ENCODE data around the gene TCF7. TPM values are rescaled to one million over a fixed set of nuclear protein-coding genes. Genes with fewer than 3 reads are reported as not detected.

The TCF7 gene
- total RNA-seq, 5 donors from 2014 or later (not counting 1 experiment from before 2014, with no cell fraction given), result 503 to 749 (median 693) TPM

- peak overlapping the region; percentile 72 for H3K27ac ChIP-seq (ENCODE audit: low read length)
- no peak for DNase-seq
- Mint-ChIP-seq H3K4me1 (peaks cover 36 to 74% (median 72%) of the 10 kb centered on the region in 3 donors), H3K27ac (peak overlapping the region; percentile 92 to 97), H3K36me3 (peaks cover 64% of the 10 kb centered on the region), H3K4me3 (peak overlapping the region; percentile 88 to 99 (median 92)), H3K9me3 (no peaks in the 10 kb centered on the region), H3K27me3 (no peaks in the 10 kb centered on the region)
- H3K9me3 ChIP-seq, result no peaks in the 10 kb centered on the region
- WGBS (ENCODE audit: insufficient coverage), result 25% methylated on average over 1 of the region's 4 CpGs
- peaks cover 0 to 4% of the 10 kb centered on the region in 2 experiments for H3K27me3 ChIP-seq (replicated peaks in 1 of 2; ENCODE audit: control insufficient read depth in 2 of 2, extremely low read depth in 1 of 2, insufficient read depth in 2 of 2, low read length in 1 of 2)
- H3K4me1 ChIP-seq (ENCODE audit: control insufficient read depth in 1 of 2, extremely low read depth in 1 of 2, insufficient read depth in 2 of 2, low read length in 2 of 2), result peaks cover 13 to 76% of the 10 kb centered on the region in 2 experiments
- H3K36me3 ChIP-seq (ENCODE audit: control insufficient read depth in 2 of 2, extremely low read depth in 1 of 2, insufficient read depth in 1 of 2, low read length in 1 of 2), result peaks cover 31 to 70% of the 10 kb centered on the region in 2 donors
- CTCF ChIA-PET, result interaction anchor here (0.5 to 2.6 kb wide), 12 partner anchors 9 to 135 kb away, joined by 3 to 12 read pairs (median 4); no protein-coding TSS in a partner anchor
- POLR2A ChIA-PET, result interaction anchor here (0.6 to 1.8 kb wide), 7 partner anchors 11 to 22 kb away, joined by 3 to 9 read pairs (median 3); no protein-coding TSS in a partner anchor
- H3K4me3 ChIP-seq (ENCODE audit: control insufficient read depth in 1 of 2, extremely low read depth in 1 of 2, low read length in 1 of 2), result peak overlapping the region; percentile 91 to 93
- no peak for ATAC-seq (replicated peaks in 1 of 4)
Measured at GRCh38 chr5:134118212-134118835, 3.8 kb downstream of the TCF7 start.

- POLR2A ChIA-PET, result interaction anchor here (1.0 to 1.8 kb wide), 2 partner anchors 10 to 20 kb away, joined by 4 to 9 read pairs; no protein-coding TSS in a partner anchor
- H3K9me3 ChIP-seq, result no peaks in the 10 kb centered on the region
- peaks cover 45 to 79% (median 76%) of the 10 kb centered on the region in 3 donors for H3K4me1 Mint-ChIP-seq
- no peaks in the 10 kb centered on the region for H3K9me3 Mint-ChIP-seq
- H3K4me1 ChIP-seq (ENCODE audit: control insufficient read depth in 1 of 2, extremely low read depth in 1 of 2, insufficient read depth in 2 of 2, low read length in 2 of 2), result peaks cover 26 to 81% of the 10 kb centered on the region in 2 experiments
- peak overlapping the region; percentile 92 to 97 for H3K27ac Mint-ChIP-seq
- H3K4me3 ChIP-seq (ENCODE audit: control insufficient read depth in 1 of 2, extremely low read depth in 1 of 2, low read length in 1 of 2), result peak overlapping the region; percentile 91 to 93
- H3K27me3 Mint-ChIP-seq, result no peaks in the 10 kb centered on the region
- H3K27ac ChIP-seq (ENCODE audit: low read length), result peak overlapping the region; percentile 62
- H3K36me3 Mint-ChIP-seq, result peaks cover 69% of the 10 kb centered on the region
- ATAC-seq (replicated peaks in 1 of 4), result no peak
- CTCF ChIA-PET, result interaction anchor here in 1 of 2 donors (0.6 to 2.6 kb wide), 6 partner anchors 19 to 90 kb away, joined by 3 to 12 read pairs (median 3); no protein-coding TSS in a partner anchor
- H3K27me3 ChIP-seq (replicated peaks in 1 of 2; ENCODE audit: control insufficient read depth in 2 of 2, extremely low read depth in 1 of 2, insufficient read depth in 2 of 2, low read length in 1 of 2), result no peaks in the 10 kb centered on the region
- peak in 1 of 35 experiments; percentile 52 for DNase-seq
- 9% methylated on average over 12 of the region's 12 CpGs for WGBS (ENCODE audit: insufficient coverage)
- peak overlapping the region; percentile 88 to 99 (median 92) for H3K4me3 Mint-ChIP-seq
- H3K36me3 ChIP-seq (ENCODE audit: control insufficient read depth in 2 of 2, extremely low read depth in 1 of 2, insufficient read depth in 1 of 2, low read length in 1 of 2), result peaks cover 40 to 84% of the 10 kb centered on the region in 2 donors
Measured at GRCh38 chr5:134119720-134120119, 5.2 kb downstream of the TCF7 start.

GRCh38 chr5:134120386-134121138 lies 6.1 kb downstream of the TCF7 start:
- Mint-ChIP-seq H3K4me3 (peak overlapping the region; percentile 88 to 99 (median 92)), H3K27ac (peak overlapping the region; percentile 92 to 97), H3K36me3 (peaks cover 69% of the 10 kb centered on the region), H3K27me3 (no peaks in the 10 kb centered on the region), H3K4me1 (peaks cover 53 to 87% (median 83%) of the 10 kb centered on the region in 3 donors), H3K9me3 (no peaks in the 10 kb centered on the region)
- Histone ChIP-seq H3K27me3 (replicated peaks in 1 of 2; ENCODE audit: control insufficient read depth in 2 of 2, extremely low read depth in 1 of 2, insufficient read depth in 2 of 2, low read length in 1 of 2) (no peaks in the 10 kb centered on the region), H3K4me3 (ENCODE audit: control insufficient read depth in 1 of 2, extremely low read depth in 1 of 2, low read length in 1 of 2) (peak overlapping the region; percentile 91 to 93), H3K36me3 (ENCODE audit: control insufficient read depth in 2 of 2, extremely low read depth in 1 of 2, insufficient read depth in 1 of 2, low read length in 1 of 2) (peaks cover 40 to 91% of the 10 kb centered on the region in 2 donors), H3K4me1 (ENCODE audit: control insufficient read depth in 1 of 2, extremely low read depth in 1 of 2, insufficient read depth in 2 of 2, low read length in 2 of 2) (peaks cover 34 to 89% of the 10 kb centered on the region in 2 experiments), H3K27ac (ENCODE audit: low read length) (peak overlapping the region; percentile 62), H3K9me3 (no peaks in the 10 kb centered on the region)
- DNase-seq (no peak), ATAC-seq (replicated peaks in 1 of 4) (no peak)
- POLR2A ChIA-PET, result interaction anchor here (0.6 to 1.0 kb wide), 5 partner anchors 16 to 101 kb away, joined by 3 to 6 read pairs (median 4); no protein-coding TSS in a partner anchor
- CTCF ChIA-PET, result interaction anchor here in 1 of 2 donors (0.8 to 2.6 kb wide), 2 partner anchors 20 to 27 kb away, joined by 7 to 12 read pairs; no protein-coding TSS in a partner anchor
- WGBS (ENCODE audit: insufficient coverage), result 38% methylated on average over 14 of the region's 17 CpGs

- peak overlapping the region; percentile 69 for H3K27ac ChIP-seq (ENCODE audit: low read length)
- H3K9me3 ChIP-seq, result no peaks in the 10 kb centered on the region
- H3K36me3 ChIP-seq (ENCODE audit: control insufficient read depth in 2 of 2, extremely low read depth in 1 of 2, insufficient read depth in 1 of 2, low read length in 1 of 2), result peaks cover 39 to 84% of the 10 kb centered on the region in 2 donors
- H3K27me3 ChIP-seq (replicated peaks in 1 of 2; ENCODE audit: control insufficient read depth in 2 of 2, extremely low read depth in 1 of 2, insufficient read depth in 2 of 2, low read length in 1 of 2), result no peaks in the 10 kb centered on the region
- peak; percentile 55 to 88 (median 74) for DNase-seq
- ATAC-seq (replicated peaks in 1 of 4), result peak; percentile 65 to 72 (median 70)
- Mint-ChIP-seq H3K9me3 (no peaks in the 10 kb centered on the region), H3K27me3 (no peaks in the 10 kb centered on the region), H3K27ac (peak overlapping the region; percentile 92 to 97), H3K4me3 (peak overlapping the region; percentile 88 to 99 (median 92)), H3K36me3 (peaks cover 62% of the 10 kb centered on the region), H3K4me1 (peaks cover 71 to 99% (median 95%) of the 10 kb centered on the region in 3 donors)
- ChIA-PET CTCF (interaction anchor here (0.8 to 2.7 kb wide), 4 partner anchors 11 to 83 kb away, joined by 4 to 8 read pairs (median 6); no protein-coding TSS in a partner anchor), POLR2A (interaction anchor here (1.3 to 2.1 kb wide), 3 partner anchors 10 to 21 kb away, joined by 3 to 6 read pairs (median 4); no protein-coding TSS in a partner anchor)
- peaks cover 47 to 95% of the 10 kb centered on the region in 2 experiments for H3K4me1 ChIP-seq (ENCODE audit: control insufficient read depth in 1 of 2, extremely low read depth in 1 of 2, insufficient read depth in 2 of 2, low read length in 2 of 2)
- 0% methylated on average over 1 of the region's 3 CpGs for WGBS (ENCODE audit: insufficient coverage)
- peak overlapping the region; percentile 91 to 93 for H3K4me3 ChIP-seq (ENCODE audit: control insufficient read depth in 1 of 2, extremely low read depth in 1 of 2, low read length in 1 of 2)
Measured at GRCh38 chr5:134122530-134122929, 8.0 kb downstream of the TCF7 start.

GRCh38 chr5:134123360-134123759 lies 8.9 kb downstream of the TCF7 start:
- no peaks in the 10 kb centered on the region for H3K27me3 Mint-ChIP-seq
- ATAC-seq (replicated peaks in 1 of 4) (no peak), DNase-seq (no peak)
- peaks cover 79 to 99% (median 95%) of the 10 kb centered on the region in 3 donors for H3K4me1 Mint-ChIP-seq
- peak overlapping the region; percentile 88 to 99 (median 92) for H3K4me3 Mint-ChIP-seq
- peaks cover 60% of the 10 kb centered on the region for H3K36me3 Mint-ChIP-seq
- POLR2A ChIA-PET, result interaction anchor here in 1 of 2 donors (0.7 kb wide), 1 partner anchor 19 kb away, joined by 3 read pairs; no protein-coding TSS in a partner anchor
- Histone ChIP-seq H3K9me3 (no peaks in the 10 kb centered on the region), H3K36me3 (ENCODE audit: control insufficient read depth in 2 of 2, extremely low read depth in 1 of 2, insufficient read depth in 1 of 2, low read length in 1 of 2) (peaks cover 39 to 84% of the 10 kb centered on the region in 2 donors), H3K27me3 (replicated peaks in 1 of 2; ENCODE audit: control insufficient read depth in 2 of 2, extremely low read depth in 1 of 2, insufficient read depth in 2 of 2, low read length in 1 of 2) (no peaks in the 10 kb centered on the region), H3K27ac (ENCODE audit: low read length) (peak overlapping the region; percentile 69), H3K4me3 (ENCODE audit: control insufficient read depth in 1 of 2, extremely low read depth in 1 of 2, low read length in 1 of 2) (peak overlapping the region; percentile 91 to 93), H3K4me1 (ENCODE audit: control insufficient read depth in 1 of 2, extremely low read depth in 1 of 2, insufficient read depth in 2 of 2, low read length in 2 of 2) (peaks cover 55 to 95% of the 10 kb centered on the region in 2 experiments)
- CTCF ChIA-PET, result interaction anchor here (1.2 to 2.7 kb wide), 4 partner anchors 9 to 84 kb away, joined by 3 to 9 read pairs (median 6); no protein-coding TSS in a partner anchor
- no peaks in the 10 kb centered on the region for H3K9me3 Mint-ChIP-seq
- peak overlapping the region; percentile 92 to 97 for H3K27ac Mint-ChIP-seq
- WGBS (ENCODE audit: insufficient coverage), result 40% methylated on average over 3 of the region's 6 CpGs
